Keratinocyte (primary cell): ENCODE results near the gene GJA3. TPM values are rescaled to one million over a fixed set of nuclear protein-coding genes. Genes with fewer than 3 reads are reported as not detected.

ENCODE experiments used
- DNase-seq: peaks from one replicate; pipeline ENCODE4 v3.0.0-alpha.2; 2011; ENCODE audit warnings: low read depth, missing footprints, low spot score
- FAIRE-seq: peaks from 2 replicates; lab custom pipeline; 2011; peaks lifted over from hg19 to GRCh38; lab: Jason Lieb, UNC
- H2AFZ ChIP-seq: 2 replicates; pipeline ENCODE4 v1.6.0; 2012; ENCODE audit warnings: low read length, control low read depth, inconsistent platforms; ENCODE audit not compliant: control insufficient read depth
- H3K27ac ChIP-seq: 2 replicates; pipeline ENCODE4 v1.5.1; 2011; ENCODE audit warnings: low read length; ENCODE audit not compliant: control insufficient read depth, insufficient read depth
- H3K27me3 ChIP-seq: 3 replicates; pipeline ENCODE4 v1.6.0; 2011; ENCODE audit warnings: low read length; ENCODE audit not compliant: control insufficient read depth, insufficient read depth; ENCODE audit errors: extremely low read depth
- H3K36me3 ChIP-seq, 2 experiments: 2 replicates in 1 of 2; 3 replicates in 1 of 2; pipeline ENCODE4 v1.5.1; 2011; ENCODE audit warnings: low read length in 2 of 2, mild to moderate bottlenecking in 1 of 2; ENCODE audit not compliant: control insufficient read depth in 2 of 2, insufficient read depth in 2 of 2; ENCODE audit errors: extremely low read depth in 1 of 2
- H3K4me1 ChIP-seq: 3 replicates; pipeline ENCODE4 v1.5.1; 2011; ENCODE audit warnings: low read length; ENCODE audit not compliant: control insufficient read depth, insufficient read depth; ENCODE audit errors: extremely low read depth
- H3K4me2 ChIP-seq: 3 replicates; pipeline ENCODE4 v1.6.0; 2011; ENCODE audit warnings: low read depth, low read length; ENCODE audit not compliant: control insufficient read depth, insufficient read depth; ENCODE audit errors: extremely low read depth
- H3K4me3 ChIP-seq, 3 experiments: fragments of 200-600 bp in 1 of 3; sonication (generic) in 1 of 3; 2 replicates in 2 of 3; 3 replicates in 1 of 3; pipeline ENCODE4 v1.5.1; 2011 to 2016; ENCODE audit warnings: low read length in 3 of 3, mild to moderate bottlenecking in 3 of 3, control low read depth in 2 of 3, inconsistent platforms in 1 of 3, low read depth in 1 of 3, mixed read lengths in 1 of 3, mixed run types in 1 of 3, moderate library complexity in 1 of 3; ENCODE audit not compliant: control insufficient read depth in 2 of 3, insufficient read depth in 2 of 3; ENCODE audit errors: extremely low read depth in 1 of 3
- H3K79me2 ChIP-seq: 2 replicates; pipeline ENCODE4 v1.6.0; 2012; ENCODE audit warnings: low read length; ENCODE audit not compliant: control insufficient read depth, insufficient read depth
- H3K9ac ChIP-seq: 3 replicates; pipeline ENCODE4 v1.6.0; 2011; ENCODE audit warnings: low read length; ENCODE audit not compliant: control insufficient read depth, insufficient read depth; ENCODE audit errors: extremely low read depth
- H3K9me1 ChIP-seq: 3 replicates; pipeline ENCODE4 v1.6.0; 2011; ENCODE audit warnings: low read length; ENCODE audit not compliant: control insufficient read depth, insufficient read depth; ENCODE audit errors: extremely low read depth
- H3K9me3 ChIP-seq: 2 replicates; pipeline ENCODE4 v1.5.1; 2012; ENCODE audit warnings: low read depth, low read length; ENCODE audit not compliant: control insufficient read depth
- H4K20me1 ChIP-seq: 3 replicates; pipeline ENCODE4 v1.6.0; 2011; ENCODE audit warnings: low read length; ENCODE audit not compliant: control insufficient read depth, insufficient read depth; ENCODE audit errors: extremely low read depth
- EZH2 ChIP-seq: IDR thresholded peaks from one replicate; pipeline ENCODE4 v1.6.1; 2012; ENCODE audit warnings: inconsistent platforms, mild to moderate bottlenecking, low read length, moderate library complexity
- dilution Hi-C: fragments of 300-500 bp; cut with MboI; formaldehyde crosslinking; loops from one replicate; pipeline ENCODE4 v1.7.0; 2020; ENCODE audit warnings: low sequenced_read_pairs; ENCODE audit not compliant: extremely low pct_ligation_motif_present
- polyA plus RNA-seq, 5 experiments: library from polyadenylated mRNA; depleted of rRNA in 3 of 5; stranded (reverse) in 3 of 5; stranded (forward) in 1 of 5; unstranded in 1 of 5; fragments of >200 nt; gene quantifications; 1 replicate in 1 of 5; 2 replicates in 3 of 5; 3 replicates in 1 of 5; pipeline versions ENCODE4 v1.2.1 to v1.2.3, GENCODE V29; 2011 to 2012; ENCODE audit warnings: missing spikeins in 2 of 5, low read depth in 1 of 5, low replicate concordance in 1 of 5
- TF ChIP-seq, protein P1 (sequence below), 3 experiments: IDR thresholded peaks in 1 of 3; conservative IDR thresholded peaks in 1 of 3; optimal IDR thresholded peaks in 1 of 3; 2 replicates in 2 of 3; 3 replicates in 1 of 3; pipeline versions ENCODE3 to v1.5.1; 2011; ENCODE audit warnings: low read length in 3 of 3, mild to moderate bottlenecking in 3 of 3, moderate library complexity in 2 of 3, control low read depth in 1 of 3, inconsistent platforms in 1 of 3; ENCODE audit not compliant: insufficient read depth in 2 of 3; ENCODE audit errors: extremely low read depth in 1 of 3

GJA3 gene
- polyA plus RNA-seq, 1 donor (not counting 4 experiments of a cell fraction or from before 2014, with no cell fraction given): 0.09 TPM

DNA sequence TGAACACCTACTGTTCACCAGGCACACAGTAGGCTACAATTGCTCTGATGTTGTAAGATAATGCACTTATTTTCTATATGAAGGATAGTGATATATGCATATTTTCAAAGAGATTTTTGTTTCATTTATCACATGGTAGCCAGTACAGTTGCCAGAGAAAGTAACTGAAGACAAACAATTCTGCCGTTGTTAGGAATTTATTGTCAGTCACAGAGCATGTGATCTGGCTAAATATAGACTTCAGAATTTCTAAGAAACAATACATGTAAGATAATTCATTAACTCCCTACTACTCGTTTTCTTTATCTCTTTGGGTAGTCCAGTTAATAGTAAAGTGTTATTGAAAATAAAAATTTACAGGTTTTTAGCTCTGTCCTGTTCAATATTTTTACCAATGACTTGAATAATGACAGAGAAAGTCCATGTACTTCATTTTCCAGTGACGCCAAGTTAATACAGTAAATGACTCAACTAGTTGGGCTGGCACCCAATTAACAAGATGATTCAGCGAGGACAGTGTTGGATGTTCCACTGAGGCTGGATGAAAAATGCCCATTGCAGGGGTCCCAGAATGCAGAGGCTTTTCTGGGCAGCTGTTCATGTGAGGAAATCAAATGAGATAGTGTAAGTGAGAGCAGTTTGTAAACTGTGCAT lies 35.6 kb downstream of the GJA3 start:
- no peaks in the 10 kb centered on the region for H3K36me3 ChIP-seq
- H3K27ac ChIP-seq: no peak overlapping the region
- H3K4me1 ChIP-seq: peaks cover 11% of the 10 kb centered on the region
- peaks cover 19% of the 10 kb centered on the region for H3K27me3 ChIP-seq
- H3K9me1 ChIP-seq: no peaks in the 10 kb centered on the region
- FAIRE-seq (peak; percentile 9), DNase-seq (no peak)
- dilution Hi-C loops: no loop called here
- TF ChIP-seq, protein P1, sequence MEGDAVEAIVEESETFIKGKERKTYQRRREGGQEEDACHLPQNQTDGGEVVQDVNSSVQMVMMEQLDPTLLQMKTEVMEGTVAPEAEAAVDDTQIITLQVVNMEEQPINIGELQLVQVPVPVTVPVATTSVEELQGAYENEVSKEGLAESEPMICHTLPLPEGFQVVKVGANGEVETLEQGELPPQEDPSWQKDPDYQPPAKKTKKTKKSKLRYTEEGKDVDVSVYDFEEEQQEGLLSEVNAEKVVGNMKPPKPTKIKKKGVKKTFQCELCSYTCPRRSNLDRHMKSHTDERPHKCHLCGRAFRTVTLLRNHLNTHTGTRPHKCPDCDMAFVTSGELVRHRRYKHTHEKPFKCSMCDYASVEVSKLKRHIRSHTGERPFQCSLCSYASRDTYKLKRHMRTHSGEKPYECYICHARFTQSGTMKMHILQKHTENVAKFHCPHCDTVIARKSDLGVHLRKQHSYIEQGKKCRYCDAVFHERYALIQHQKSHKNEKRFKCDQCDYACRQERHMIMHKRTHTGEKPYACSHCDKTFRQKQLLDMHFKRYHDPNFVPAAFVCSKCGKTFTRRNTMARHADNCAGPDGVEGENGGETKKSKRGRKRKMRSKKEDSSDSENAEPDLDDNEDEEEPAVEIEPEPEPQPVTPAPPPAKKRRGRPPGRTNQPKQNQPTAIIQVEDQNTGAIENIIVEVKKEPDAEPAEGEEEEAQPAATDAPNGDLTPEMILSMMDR (optimal IDR thresholded peaks at IDR 0.05 in 1 of 3, IDR thresholded peaks at IDR 0.05 in 1 of 3, conservative IDR thresholded peaks at IDR 0.05 in 1 of 3; ENCODE audit: extremely low read depth in 1 of 3, insufficient read depth in 2 of 3, low read length in 3 of 3): no peak
- no peak for TF ChIP-seq EZH2
- H3K79me2 ChIP-seq: no peaks in the 10 kb centered on the region
- H3K9ac ChIP-seq: no peak overlapping the region
- no peak overlapping the region for H3K4me3 ChIP-seq
- H3K4me2 ChIP-seq: no peak overlapping the region
- no peak overlapping the region for H2AFZ ChIP-seq
- H3K9me3 ChIP-seq: no peaks in the 10 kb centered on the region
- H4K20me1 ChIP-seq: no peaks in the 10 kb centered on the region

DNA sequence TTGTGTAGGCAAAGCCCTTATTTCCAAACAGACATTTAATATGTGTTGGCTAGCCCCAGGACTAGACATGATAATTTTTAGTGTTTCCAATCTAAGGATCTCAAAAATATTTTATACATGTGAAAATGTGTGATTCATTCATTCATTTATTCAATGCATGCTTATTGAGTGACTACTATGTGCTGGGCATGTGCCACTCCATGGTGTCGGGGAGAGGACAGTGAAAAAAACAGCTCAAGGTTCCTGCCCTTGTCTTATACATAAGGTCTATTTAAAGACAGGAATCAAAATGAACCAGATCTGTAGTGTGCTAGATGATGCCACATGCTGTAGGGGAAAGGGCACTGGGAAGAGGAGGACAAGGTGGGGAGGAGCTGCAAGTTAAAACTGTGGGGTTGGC lies 36.5 kb downstream of the GJA3 start:
- Histone ChIP-seq H3K9me1 (no peaks in the 10 kb centered on the region), H3K4me3 (no peak overlapping the region), H3K4me2 (no peak overlapping the region), H3K27me3 (peaks cover 19% of the 10 kb centered on the region), H3K36me3 (no peaks in the 10 kb centered on the region), H3K79me2 (no peaks in the 10 kb centered on the region), H2AFZ (no peak overlapping the region), H3K27ac (no peak overlapping the region), H3K9me3 (no peaks in the 10 kb centered on the region), H4K20me1 (no peaks in the 10 kb centered on the region), H3K4me1 (peaks cover 11% of the 10 kb centered on the region), H3K9ac (no peak overlapping the region)
- TF ChIP-seq, protein P1 (optimal IDR thresholded peaks at IDR 0.05 in 1 of 3, IDR thresholded peaks at IDR 0.05 in 1 of 3, conservative IDR thresholded peaks at IDR 0.05 in 1 of 3; ENCODE audit: extremely low read depth in 1 of 3, insufficient read depth in 2 of 3, low read length in 3 of 3): no peak
- TF ChIP-seq EZH2: no peak
- DNase-seq (no peak), FAIRE-seq (no peak)
- dilution Hi-C loops: no loop called here
